Activated T-cell treated with anti-CD3 and anti-CD28 coated beads for 24 hours (primary cell): ENCODE measurements around the gene CEP350.
"Not testable (repeated sequence)": the region's sequence is repeated elsewhere in the genome, so short reads cannot be mapped to it uniquely, and the experiment has no call there.

ENCODE experiments used
- DNase-seq: peaks from one replicate; pipeline ENCODE4 v3.0.0-alpha.2; 2020; ENCODE audit warnings: low read depth

CEP350 gene

DNA sequence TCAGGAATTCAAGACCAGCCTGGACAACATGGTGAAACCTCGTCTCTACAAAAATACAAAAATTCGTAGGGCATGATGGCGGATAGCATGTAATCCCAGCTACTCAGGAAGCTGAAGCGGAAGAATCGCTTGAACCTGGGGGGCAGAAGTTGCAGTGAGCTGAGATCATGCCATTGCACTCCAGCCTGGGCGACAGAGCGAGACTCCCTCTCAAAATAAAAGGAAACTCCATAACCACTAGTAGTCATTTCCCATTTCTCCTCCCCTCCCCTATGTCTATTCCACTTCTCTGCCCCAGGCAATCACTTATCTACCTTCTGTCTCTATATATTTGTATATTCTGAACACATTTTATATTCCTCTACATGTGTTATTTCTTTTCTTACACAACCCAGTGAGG lies 4.0 kb upstream of the CEP350 start:
- no peak for DNase-seq

GRCh38 chr1:179951383-179952144 lies 3.0 kb upstream of the CEP350 start:
- no peak for DNase-seq

- DNase-seq: no peak
Observed at GRCh38 chr1:179952186-179952585, 2.4 kb upstream of the CEP350 start.

GRCh38 chr1:179953974-179954492 lies 577 bp upstream of the CEP350 start:
- DNase-seq: peak; percentile 30

GRCh38 chr1:179955287-179955680 lies 674 bp downstream of the CEP350 start:
- no peak for DNase-seq

- no peak for DNase-seq
Observed at GRCh38 chr1:179955731-179956130, 1.1 kb downstream of the CEP350 start.

- DNase-seq: no peak
Observed at GRCh38 chr1:179958359-179958758, 3.7 kb downstream of the CEP350 start.

DNA sequence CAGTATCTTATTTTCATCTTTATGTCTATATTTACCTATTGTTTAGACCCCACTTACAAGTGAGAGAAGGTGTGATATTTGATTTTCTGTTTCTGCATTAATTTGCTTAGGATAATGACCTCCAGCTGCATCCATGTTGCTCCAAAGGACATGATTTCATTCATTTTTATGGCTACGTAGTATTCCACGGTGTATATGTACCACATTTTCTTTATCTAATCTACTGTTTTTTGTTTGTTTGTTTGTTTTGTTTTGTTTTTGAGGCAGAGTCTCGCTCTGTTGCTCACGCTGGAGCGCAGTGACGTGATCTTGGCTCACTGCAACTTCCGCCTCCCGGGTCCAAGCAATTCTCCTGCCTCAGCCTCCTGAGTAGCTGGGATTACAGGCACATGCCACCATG lies 7.6 kb downstream of the CEP350 start:
- DNase-seq: not testable (repeated sequence)

DNA sequence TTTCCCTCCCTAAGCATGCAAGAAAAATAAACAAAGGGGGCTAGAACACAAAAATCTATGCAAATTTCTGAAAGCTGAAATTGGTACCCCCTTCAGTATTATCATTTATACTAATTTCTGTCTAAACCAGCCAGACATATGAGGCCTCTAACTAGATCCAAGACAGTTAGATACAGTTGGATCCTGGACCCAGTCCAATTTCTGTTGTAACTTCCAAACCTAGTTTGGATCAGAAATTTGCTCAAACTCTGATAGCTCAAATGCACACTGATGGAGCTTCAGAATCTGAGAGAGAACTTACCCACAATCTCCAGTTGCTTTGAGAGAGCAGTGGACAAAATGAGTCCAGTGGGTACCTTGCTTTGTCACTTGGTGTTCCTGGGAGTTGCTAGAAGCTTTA lies 11.9 kb downstream of the CEP350 start:
- DNase-seq: no peak

GRCh38 chr1:179968284-179968993 lies 13.8 kb downstream of the CEP350 start:
- DNase-seq: no peak

- DNase-seq: no peak
Observed at GRCh38 chr1:179968994-179969919, 14.6 kb downstream of the CEP350 start.

- no peak for DNase-seq
Observed at GRCh38 chr1:179969962-179970361, 15.4 kb downstream of the CEP350 start.

DNA sequence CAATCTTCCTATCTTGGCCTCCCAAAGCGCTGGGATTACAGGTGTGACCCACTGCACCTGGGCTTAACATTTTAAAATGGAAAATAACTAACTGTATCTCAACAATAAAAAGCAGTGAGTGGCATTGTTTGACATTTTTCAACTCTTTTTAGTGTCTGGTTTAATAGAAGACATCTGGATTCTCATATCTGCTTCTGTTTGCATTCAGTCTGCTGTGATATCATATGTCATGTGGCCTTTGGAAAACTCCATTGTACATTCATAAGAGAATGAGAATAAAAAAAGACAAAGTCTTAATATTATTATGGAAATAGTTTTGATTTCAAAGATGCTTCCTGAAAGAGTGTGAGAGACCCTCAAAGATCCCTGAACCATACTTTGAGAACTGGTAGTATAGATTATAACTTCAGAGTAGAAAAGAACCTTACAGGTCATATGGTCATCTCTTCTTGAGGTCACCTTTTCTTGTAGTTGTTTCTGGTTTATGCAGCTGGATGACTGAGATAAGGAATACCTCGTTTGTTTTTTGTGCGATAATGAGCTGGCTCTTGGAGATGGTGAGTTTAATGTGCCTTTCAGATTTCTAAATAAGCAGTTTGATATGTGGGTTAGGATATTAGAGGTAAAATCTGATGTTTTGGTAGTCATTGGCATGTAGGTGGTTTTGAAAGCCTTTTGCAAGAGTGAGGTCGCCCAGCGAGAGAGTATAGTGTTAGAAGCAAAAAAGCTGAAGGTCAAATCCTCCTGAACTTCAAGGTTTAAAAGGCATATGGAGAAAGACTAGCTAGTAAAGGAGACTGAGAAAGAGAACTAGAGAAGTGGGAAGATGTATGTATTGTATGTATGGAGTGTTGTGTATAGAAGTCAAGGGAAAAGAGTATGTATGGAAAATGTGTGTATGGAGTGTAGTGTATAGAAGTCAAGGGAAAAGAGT lies 17.2 kb downstream of the CEP350 start:
- DNase-seq: no peak

DNA sequence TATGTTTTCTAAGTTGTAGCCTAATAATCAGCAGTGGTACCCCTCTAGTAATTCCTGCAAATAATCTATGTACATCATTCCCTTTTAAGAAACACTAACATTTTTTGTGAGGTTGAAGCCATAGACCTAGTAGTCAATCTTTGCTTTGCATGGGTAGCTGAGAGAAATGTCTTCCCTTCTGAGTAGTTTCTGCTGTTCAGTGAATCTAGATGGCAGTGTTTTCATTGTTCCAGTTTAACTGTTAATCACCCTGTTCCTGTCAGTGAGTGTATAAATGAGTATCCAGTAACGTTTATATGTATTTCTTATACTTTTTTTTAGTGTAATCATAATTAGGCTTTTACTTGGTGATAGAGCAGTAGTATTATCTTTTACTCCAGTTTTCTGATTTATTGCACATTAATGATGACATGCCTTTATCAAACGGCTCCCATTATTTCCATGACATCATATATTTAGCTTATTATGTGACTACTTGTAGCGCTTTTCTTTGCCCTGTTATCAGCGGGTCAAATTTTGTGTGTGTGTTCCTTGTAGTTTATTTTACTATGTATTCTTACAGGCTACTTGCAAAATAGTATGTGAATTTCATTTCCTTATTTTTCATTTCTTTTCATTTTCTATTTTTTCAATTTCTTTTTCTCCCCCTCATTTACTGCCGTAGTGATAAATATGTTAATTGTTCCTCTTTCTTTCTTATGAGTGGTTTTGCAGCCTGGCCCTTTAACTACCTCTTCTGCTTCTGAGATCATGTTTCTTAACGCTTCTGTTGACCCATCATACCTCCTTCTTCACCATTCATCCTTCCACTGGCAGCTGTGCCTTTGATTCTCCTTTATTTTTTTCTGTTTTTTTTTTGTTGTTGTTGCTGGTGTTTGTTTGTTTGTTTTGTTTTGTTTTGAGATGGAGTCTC lies 18.8 kb downstream of the CEP350 start:
- DNase-seq: no peak

- no peak for DNase-seq
Observed at GRCh38 chr1:179976970-179977651, 22.5 kb downstream of the CEP350 start.

- no peak for DNase-seq
Observed at GRCh38 chr1:179978199-179979079, 23.8 kb downstream of the CEP350 start.

DNA sequence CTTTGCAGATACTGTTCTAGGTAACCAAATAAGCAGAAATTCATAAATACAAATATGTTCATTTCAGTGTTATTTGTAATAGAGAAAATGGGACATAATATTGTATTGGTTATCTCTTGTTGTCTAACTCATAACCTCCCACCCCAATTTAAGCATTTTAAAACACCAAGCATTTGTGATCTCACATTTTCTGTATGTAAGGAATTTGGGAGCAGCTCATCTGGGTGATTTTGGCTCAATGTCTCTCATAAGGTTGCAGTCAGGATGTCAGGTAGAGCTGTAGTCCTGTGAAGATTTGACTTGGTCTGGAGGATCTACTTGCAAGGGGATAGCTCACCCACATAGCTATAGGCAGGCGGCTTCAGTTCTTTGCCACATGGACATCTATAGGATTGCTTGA lies 29.5 kb downstream of the CEP350 start:
- no peak for DNase-seq

GRCh38 chr1:179984942-179985341 lies 30.3 kb downstream of the CEP350 start:
- DNase-seq: no peak
